ENCODE results near the gene GPM6B. TPM values are rescaled to one million over a fixed set of nuclear protein-coding genes. Genes with fewer than 3 reads are reported as not detected.

GPM6B gene
- total RNA-seq, 1 experiment from 2014 or later: 99.8 TPM

- TF ChIP-seq AR (CRISPR knock-in tag; IDR thresholded peaks at IDR 0.05) (no peak), NR2C2 (CRISPR knock-in tag; IDR thresholded peaks at IDR 0.05) (no peak), ZNF317 (CRISPR knock-in tag; IDR thresholded peaks at IDR 0.05; ENCODE audit: borderline replicate concordance, low read depth) (no peak), NFYB (CRISPR knock-in tag; conservative IDR thresholded peaks at IDR 0.05; ENCODE audit: low read depth) (no peak), OVOL2 (CRISPR knock-in tag; IDR thresholded peaks at IDR 0.05; ENCODE audit: borderline replicate concordance) (no peak), FOXP4 (CRISPR knock-in tag; IDR thresholded peaks at IDR 0.05) (no peak), ETV6 (CRISPR knock-in tag; IDR thresholded peaks at IDR 0.05) (no peak), IRF1 (CRISPR knock-in tag; IDR thresholded peaks at IDR 0.05) (no peak), TEAD4 (CRISPR knock-in tag; IDR thresholded peaks at IDR 0.05) (no peak), ZNF532 (CRISPR knock-in tag; IDR thresholded peaks at IDR 0.05; ENCODE audit: borderline replicate concordance) (no peak), ZNF396 (CRISPR knock-in tag; IDR thresholded peaks at IDR 0.05; ENCODE audit: borderline replicate concordance) (no peak), ATF1 (CRISPR knock-in tag; IDR thresholded peaks at IDR 0.05) (no peak)
- Mint-ChIP-seq H3K9me3 (no peaks in the 10 kb centered on the region), H3K4me3 (no peak overlapping the region), H3K4me1 (peaks cover 14% of the 10 kb centered on the region; the same call in 1 of the 2 replicates), H3K36me3 (peaks cover 31% of the 10 kb centered on the region), H3K27me3 (ENCODE audit: low read depth) (no peaks in the 10 kb centered on the region), H3K27ac (no peak overlapping the region)
- ChIA-PET POLR2A (no interaction called here), CTCF (no interaction called here)
- ATAC-seq (no peak), DNase-seq (ENCODE audit: low spot score) (no peak)
Observed at GRCh38 chrX:13754765-13755164, 62.1 kb downstream of the GPM6B start.

- H3K4me1 Mint-ChIP-seq: peaks cover 14% of the 10 kb centered on the region; the same call in 1 of the 2 replicates
- ATAC-seq: no peak
Observed at GRCh38 chrX:13752646-13753045, 64.2 kb downstream of the GPM6B start.

More at GRCh38 chrX:13752646-13753045, 64.2 kb downstream of the GPM6B start:
- ChIA-PET POLR2A (no interaction called here), CTCF (no interaction called here)
- no peaks in the 10 kb centered on the region for H3K27me3 Mint-ChIP-seq (ENCODE audit: low read depth)
- H3K27ac Mint-ChIP-seq: no peak overlapping the region
- TF ChIP-seq GTF2I (CRISPR knock-in tag; conservative IDR thresholded peaks at IDR 0.05): no peak
- TF ChIP-seq AFF4 (CRISPR knock-in tag; IDR thresholded peaks at IDR 0.05; ENCODE audit: borderline replicate concordance): no peak
- DNase-seq (ENCODE audit: low spot score): no peak
- H3K9me3 Mint-ChIP-seq: no peaks in the 10 kb centered on the region
- H3K36me3 Mint-ChIP-seq: peaks cover 20% of the 10 kb centered on the region
- no peak overlapping the region for H3K4me3 Mint-ChIP-seq

Data from WTC11 (cell line).